ENCODE data around the gene TNK1. TPM values are rescaled to one million over a fixed set of nuclear protein-coding genes. Genes with fewer than 3 reads are reported as not detected.

Gene TNK1
- total and polyA plus RNA-seq, 2 of the 8 experiments (the other 6 are each of a cell fraction or from before 2014, with no cell fraction given), result 7.6 to 9.5 TPM

DNA sequence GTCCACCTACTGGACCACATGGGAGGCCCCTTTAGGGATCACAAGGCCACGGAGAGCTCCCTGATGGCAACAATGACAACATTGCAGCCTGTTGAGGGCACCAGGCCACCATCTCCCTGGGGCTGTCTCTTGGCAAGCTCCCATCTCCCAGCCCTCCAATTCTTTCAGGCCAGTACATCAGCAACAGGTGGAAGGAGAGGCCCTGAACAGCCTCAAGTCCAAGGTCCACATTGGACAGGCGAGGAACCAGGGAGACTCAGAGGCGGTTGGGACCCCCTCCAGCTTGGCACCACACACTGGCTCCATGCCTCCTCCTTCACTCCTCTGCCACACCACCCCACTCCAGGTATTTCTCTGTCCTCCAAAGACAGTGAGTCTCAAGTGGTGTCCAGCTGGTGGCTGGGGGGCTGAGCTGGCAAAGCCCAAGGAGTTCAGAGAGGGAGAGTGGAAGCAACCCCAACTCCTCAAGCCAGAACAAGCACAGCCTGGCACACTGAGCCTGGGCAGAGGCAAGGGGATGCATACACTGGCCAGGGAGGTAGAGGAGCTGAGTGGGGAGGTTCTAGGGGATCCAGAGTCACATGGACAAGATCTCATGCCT is 45.9 kb upstream of the TNK1 start:
- Histone ChIP-seq H3K27me3 (replicated peaks in 1 of 4; ENCODE audit: control insufficient read depth in 3 of 4, extremely low read depth in 1 of 4, insufficient read depth in 3 of 4, low read length in 3 of 4) (no peaks in the 10 kb centered on the region), H2BK20ac (ENCODE audit: low read length) (peak overlapping the region; percentile 87; the same call in 1 of the 2 replicates), H3K4me1 (replicated peaks in 1 of 4; ENCODE audit: control insufficient read depth in 3 of 4, insufficient read depth in 4 of 4, low read length in 3 of 4) (peaks cover 3 to 22% (median 18%) of the 10 kb centered on the region in 4 experiments), H2AK5ac (ENCODE audit: low read depth, low read length) (peak overlapping the region; percentile 71; the same call in 1 of the 2 replicates), H3K4me3 (ENCODE audit: extremely low read depth in 1 of 4, insufficient read depth in 2 of 4, low read depth in 3 of 4, low read length in 4 of 4) (no peak overlapping the region), H3K56ac (replicated peaks; ENCODE audit: insufficient read length, low read depth, low read length) (no peak overlapping the region), H3K9ac (replicated peaks in 1 of 4; ENCODE audit: extremely low read depth in 1 of 4, low read depth in 3 of 4, low read length in 3 of 4) (no peak overlapping the region), H3K23me2 (ENCODE audit: low read depth, low read length) (no peaks in the 10 kb centered on the region; the same call in 1 of the 2 replicates), H3K79me2 (ENCODE audit: control insufficient read depth in 1 of 2, insufficient read depth in 2 of 2, low read length in 2 of 2) (no peaks in the 10 kb centered on the region), H2BK15ac (ENCODE audit: low read length) (peak overlapping the region; percentile 55; the same call in 1 of the 2 replicates), H3K18ac (ENCODE audit: extremely low read depth, low read length) (no peak overlapping the region; the same call in 1 of the 2 replicates), H2BK5ac (ENCODE audit: low read depth, low read length) (peak overlapping the region; percentile 6; the same call in 1 of the 2 replicates), H4K91ac (replicated peaks; ENCODE audit: insufficient read length, low read length) (peak overlapping the region; percentile 81), H4K8ac (ENCODE audit: extremely low read depth, insufficient read depth, low read length) (no peak overlapping the region), H3K23ac (ENCODE audit: insufficient read length) (no peak overlapping the region), H3K14ac (ENCODE audit: insufficient read length) (no peak overlapping the region), H3K4ac (replicated peaks; ENCODE audit: insufficient read length, low read depth, low read length) (no peak overlapping the region), H3K79me1 (ENCODE audit: low read depth, low read length) (no peaks in the 10 kb centered on the region), H2BK12ac (ENCODE audit: low read depth, low read length) (peak overlapping the region; percentile 72; the same call in 1 of the 2 replicates), H3K36me3 (ENCODE audit: control insufficient read depth in 2 of 4, insufficient read depth in 4 of 4, low read length in 3 of 4) (no peaks in the 10 kb centered on the region), H2AFZ (ENCODE audit: low read length) (no peak overlapping the region), H4K20me1 (replicated peaks in 1 of 2; ENCODE audit: control insufficient read depth in 1 of 2, insufficient read depth in 2 of 2, low read length in 2 of 2) (no peaks in the 10 kb centered on the region), H2BK120ac (replicated peaks; ENCODE audit: low read depth, low read length) (no peak overlapping the region), H3K9me3 (ENCODE audit: insufficient read depth in 2 of 2, low read depth in 1 of 2, low read length in 1 of 2) (no peaks in the 10 kb centered on the region), H3K4me2 (ENCODE audit: insufficient read depth in 1 of 2, low read depth in 2 of 2, low read length in 2 of 2) (no peak overlapping the region), H4K5ac (ENCODE audit: insufficient read length, low read depth, low read length) (no peak overlapping the region), H3K27ac (ENCODE audit: low read depth, low read length) (no peak overlapping the region)
- DNase-seq (ENCODE audit: low read depth in 1 of 2, low spot score in 2 of 2) (no peak), FAIRE-seq (no peak)
- 80% methylated on average over 3 of the region's 3 CpGs; no CpG with 5 or more reads in 1 of the 2 experiments for WGBS, 2 experiments (ENCODE audit: extremely low coverage in 1 of 2, insufficient coverage in 1 of 2, insufficient read length in 1 of 2, insufficient replicate concordance in 2 of 2, low coverage in 1 of 2, low lambda C conversion rate in 2 of 2, missing lambda C conversion rate in 1 of 2)
- POLR2A ChIA-PET (ENCODE audit: partially characterized antibody), result interaction anchor here (0.6 to 6.9 kb wide), 12 partner anchors 10 to 996 kb away, joined by 3 to 93 read pairs (median 4); partner anchors contain the start of genes GPS2, KCTD11, MPDU1 and NLGN2
- CTCF ChIA-PET (ENCODE audit: partially characterized antibody), result interaction anchor here (1.7 to 6.0 kb wide), 6 partner anchors 8 to 55 kb away, joined by 4 to 82 read pairs (median 16); partner anchors contain the start of genes KCTD11 and TMEM95
- TF ChIP-seq CTBP2 (IDR thresholded peaks at IDR 0.05; ENCODE audit: borderline replicate concordance, insufficient read depth, insufficient read length, low read length) (no peak), TEAD4 (IDR thresholded peaks at IDR 0.05; ENCODE audit: low read depth, low read length) (no peak), EGR1 (IDR thresholded peaks at IDR 0.05; ENCODE audit: borderline replicate concordance, low read depth, low read length) (no peak), KDM1A (IDR thresholded peaks at IDR 0.05; ENCODE audit: borderline replicate concordance, low read length) (no peak), CREB1 (IDR thresholded peaks at IDR 0.05) (no peak), RAD21 (IDR thresholded peaks at IDR 0.05 in 1 of 2, conservative IDR thresholded peaks at IDR 0.05 in 1 of 2; ENCODE audit: low read depth in 2 of 2, low read length in 2 of 2) (no peak), BRCA1 (IDR thresholded peaks at IDR 0.05; ENCODE audit: low read depth, low read length) (no peak), TAF1 (IDR thresholded peaks at IDR 0.05; ENCODE audit: low read depth, low read length) (no peak), CHD1 (IDR thresholded peaks at IDR 0.05; ENCODE audit: low read depth, low read length) (no peak), SIN3A (conservative IDR thresholded peaks at IDR 0.05 in 1 of 2, IDR thresholded peaks at IDR 0.05 in 1 of 2; ENCODE audit: low read depth in 1 of 2, low read length in 2 of 2) (no peak)
- TF ChIP-seq, protein P1, sequence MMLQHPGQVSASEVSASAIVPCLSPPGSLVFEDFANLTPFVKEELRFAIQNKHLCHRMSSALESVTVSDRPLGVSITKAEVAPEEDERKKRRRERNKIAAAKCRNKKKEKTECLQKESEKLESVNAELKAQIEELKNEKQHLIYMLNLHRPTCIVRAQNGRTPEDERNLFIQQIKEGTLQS (IDR thresholded peaks at IDR 0.05; ENCODE audit: insufficient read depth, low read depth, low read length), result no peak
